ENCODE data around the gene PAK2.

The PAK2 gene

DNA sequence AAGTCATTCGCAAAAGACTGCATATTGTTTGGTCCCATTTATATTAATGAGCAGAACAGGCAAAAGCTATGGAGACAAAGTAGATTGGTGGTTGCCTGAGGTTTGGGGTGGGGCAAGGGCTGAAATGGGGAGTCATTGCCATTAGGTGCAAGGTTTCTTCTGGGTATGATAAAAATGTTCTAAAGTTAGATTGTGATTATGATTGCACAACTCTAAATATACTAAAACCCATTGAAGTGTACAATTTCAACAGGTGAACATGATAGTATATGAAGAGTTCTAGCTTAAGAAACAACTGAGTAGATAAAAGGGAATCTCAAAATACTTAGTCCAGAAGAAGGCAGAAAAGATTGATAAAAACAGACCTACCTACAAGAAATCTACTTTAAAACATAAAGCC is 56.7 kb downstream of the PAK2 start:
- Mint-ChIP-seq H3K4me3 (no peak overlapping the region), H3K9me3 (peaks cover 13% of the 10 kb centered on the region), H3K36me3 (ENCODE audit: low read depth) (peaks cover 50% of the 10 kb centered on the region), H3K27ac (no peak overlapping the region), H3K4me1 (no peaks in the 10 kb centered on the region), H3K27me3 (ENCODE audit: low read depth) (no peaks in the 10 kb centered on the region)
- TF ChIP-seq, protein P1, sequence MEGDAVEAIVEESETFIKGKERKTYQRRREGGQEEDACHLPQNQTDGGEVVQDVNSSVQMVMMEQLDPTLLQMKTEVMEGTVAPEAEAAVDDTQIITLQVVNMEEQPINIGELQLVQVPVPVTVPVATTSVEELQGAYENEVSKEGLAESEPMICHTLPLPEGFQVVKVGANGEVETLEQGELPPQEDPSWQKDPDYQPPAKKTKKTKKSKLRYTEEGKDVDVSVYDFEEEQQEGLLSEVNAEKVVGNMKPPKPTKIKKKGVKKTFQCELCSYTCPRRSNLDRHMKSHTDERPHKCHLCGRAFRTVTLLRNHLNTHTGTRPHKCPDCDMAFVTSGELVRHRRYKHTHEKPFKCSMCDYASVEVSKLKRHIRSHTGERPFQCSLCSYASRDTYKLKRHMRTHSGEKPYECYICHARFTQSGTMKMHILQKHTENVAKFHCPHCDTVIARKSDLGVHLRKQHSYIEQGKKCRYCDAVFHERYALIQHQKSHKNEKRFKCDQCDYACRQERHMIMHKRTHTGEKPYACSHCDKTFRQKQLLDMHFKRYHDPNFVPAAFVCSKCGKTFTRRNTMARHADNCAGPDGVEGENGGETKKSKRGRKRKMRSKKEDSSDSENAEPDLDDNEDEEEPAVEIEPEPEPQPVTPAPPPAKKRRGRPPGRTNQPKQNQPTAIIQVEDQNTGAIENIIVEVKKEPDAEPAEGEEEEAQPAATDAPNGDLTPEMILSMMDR (IDR thresholded peaks at IDR 0.05; ENCODE audit: unreplicated experiment in 3 of 3): no peak

DNA sequence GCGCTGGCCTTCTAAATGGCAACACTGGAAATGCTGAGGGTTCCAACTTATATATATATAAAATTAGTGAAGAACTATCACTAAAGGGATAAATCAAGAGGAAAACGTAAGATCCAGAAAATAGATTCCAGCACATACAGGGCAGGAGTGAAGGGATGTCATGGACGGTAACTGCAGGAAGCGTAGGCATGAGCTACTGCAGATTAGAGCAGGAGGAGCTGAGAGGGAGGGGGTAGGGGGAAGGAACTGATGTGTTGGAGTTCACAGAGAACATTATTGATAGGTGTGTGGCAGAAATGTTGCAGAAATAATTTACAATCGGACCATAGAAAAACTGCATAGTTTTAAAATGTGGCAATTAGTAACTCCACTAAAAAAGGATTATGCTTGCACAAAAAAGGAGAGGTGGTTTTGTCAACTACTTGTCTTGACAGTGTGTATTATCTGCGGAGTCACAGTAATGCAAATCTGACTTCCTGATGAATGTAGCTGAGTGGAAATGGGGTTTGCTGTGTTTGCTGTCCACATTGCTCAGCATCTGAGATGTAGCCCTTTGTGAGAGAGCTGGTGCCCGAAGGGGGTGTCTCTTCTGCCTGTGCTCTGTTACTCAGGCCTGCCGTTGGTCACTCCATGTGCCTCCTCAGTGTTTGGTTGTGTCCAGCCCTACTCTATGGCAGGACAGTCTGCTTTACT is 61.2 kb downstream of the PAK2 start:
- Mint-ChIP-seq H3K9me3 (no peaks in the 10 kb centered on the region), H3K27me3 (ENCODE audit: low read depth) (no peaks in the 10 kb centered on the region), H3K36me3 (ENCODE audit: low read depth) (peaks cover 23% of the 10 kb centered on the region), H3K27ac (no peak overlapping the region), H3K4me1 (no peaks in the 10 kb centered on the region), H3K4me3 (no peak overlapping the region)
- TF ChIP-seq, protein P1 (IDR thresholded peaks at IDR 0.05; ENCODE audit: unreplicated experiment in 3 of 3): no peak

DNA sequence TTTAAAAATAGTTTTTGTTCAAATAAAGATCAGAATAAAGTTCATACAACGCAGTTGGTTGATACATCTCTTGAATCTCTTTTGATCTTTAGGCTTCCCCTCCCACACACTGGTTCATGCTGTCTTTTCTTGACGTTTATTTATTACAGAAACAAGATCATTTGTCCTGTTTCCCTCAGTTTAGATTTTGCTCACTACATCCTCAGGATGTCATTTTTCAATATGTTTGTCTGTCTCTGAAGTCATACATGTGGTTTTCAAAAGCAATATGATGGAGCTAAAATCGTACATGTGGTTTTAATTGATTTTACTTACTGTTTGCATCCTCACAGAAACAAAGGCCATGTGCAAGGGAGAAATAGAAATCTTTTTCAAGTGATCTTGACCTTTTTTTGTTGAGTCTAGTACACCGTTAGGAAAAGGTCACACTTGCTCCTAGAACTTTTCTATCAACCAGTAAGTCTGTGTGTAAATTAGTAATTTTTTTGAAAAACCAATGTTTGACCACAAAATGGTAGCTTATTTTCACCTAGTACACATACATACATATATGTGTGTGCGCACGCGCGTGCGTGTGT is 64.3 kb downstream of the PAK2 start:
- Mint-ChIP-seq H3K27ac (no peak overlapping the region), H3K9me3 (no peaks in the 10 kb centered on the region), H3K27me3 (ENCODE audit: low read depth) (no peaks in the 10 kb centered on the region), H3K36me3 (ENCODE audit: low read depth) (peaks cover 38% of the 10 kb centered on the region), H3K4me1 (no peaks in the 10 kb centered on the region), H3K4me3 (no peak overlapping the region)
- TF ChIP-seq, protein P1 (IDR thresholded peaks at IDR 0.05; ENCODE audit: unreplicated experiment in 3 of 3): no peak

DNA sequence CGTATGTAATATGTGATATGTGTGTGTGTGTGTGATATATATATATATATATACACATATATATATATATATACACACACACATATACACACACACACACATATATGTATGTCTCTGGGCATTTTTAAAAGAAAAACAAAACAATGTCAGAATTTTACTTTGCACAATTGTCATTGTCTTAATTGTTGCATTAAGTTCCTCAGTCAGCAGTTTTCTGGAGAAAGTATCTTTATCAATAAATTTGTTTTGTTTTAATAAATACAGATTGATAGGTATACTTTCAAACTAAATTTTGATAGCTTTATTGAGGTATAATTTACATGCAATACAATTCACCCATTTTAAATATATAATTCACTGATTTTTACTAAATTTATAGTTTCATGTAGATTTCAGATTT is 65.1 kb downstream of the PAK2 start:
- Mint-ChIP-seq H3K4me1 (no peaks in the 10 kb centered on the region), H3K9me3 (no peaks in the 10 kb centered on the region), H3K4me3 (no peak overlapping the region), H3K36me3 (ENCODE audit: low read depth) (peaks cover 46% of the 10 kb centered on the region), H3K27ac (no peak overlapping the region), H3K27me3 (ENCODE audit: low read depth) (no peaks in the 10 kb centered on the region)
- TF ChIP-seq, protein P1 (IDR thresholded peaks at IDR 0.05; ENCODE audit: unreplicated experiment in 3 of 3): no peak

DNA sequence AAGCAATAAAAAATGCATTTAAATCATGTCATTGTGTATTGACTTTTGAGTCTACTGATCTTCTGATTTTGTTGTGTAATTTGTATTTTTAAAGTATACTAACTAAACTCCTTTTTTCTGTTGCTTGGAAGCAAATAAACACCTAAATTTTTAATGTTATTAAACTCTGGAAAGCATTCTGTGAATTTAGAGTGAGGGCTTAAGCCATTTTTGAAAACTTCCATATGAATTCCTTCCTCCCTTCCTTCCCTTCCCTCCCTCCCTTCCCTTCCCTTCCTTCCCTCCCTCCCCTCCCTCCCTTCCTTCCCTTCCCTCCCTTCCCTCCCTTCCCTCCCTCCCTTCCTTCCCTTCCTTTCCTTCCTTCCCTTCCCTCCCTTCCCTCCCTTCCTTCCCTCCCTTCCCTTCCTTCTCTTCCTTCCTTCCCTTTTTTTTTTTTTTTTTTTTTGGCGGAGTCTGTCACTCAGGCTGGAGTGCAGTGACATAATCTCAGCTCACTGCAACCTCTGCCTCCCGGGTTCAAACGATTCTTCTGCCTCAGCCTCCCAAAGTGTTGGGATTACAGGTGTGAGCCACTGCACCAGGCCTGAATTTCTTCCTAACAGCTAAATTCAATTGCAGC is 71.4 kb downstream of the PAK2 start:
- TF ChIP-seq, protein P1 (IDR thresholded peaks at IDR 0.05; ENCODE audit: unreplicated experiment in 3 of 3): no peak
- H3K27me3 Mint-ChIP-seq (ENCODE audit: low read depth): no peaks in the 10 kb centered on the region
- H3K4me3 Mint-ChIP-seq: no peak overlapping the region
- no peaks in the 10 kb centered on the region for H3K4me1 Mint-ChIP-seq
- peaks cover 72% of the 10 kb centered on the region for H3K36me3 Mint-ChIP-seq (ENCODE audit: low read depth)
- no peak overlapping the region for H3K27ac Mint-ChIP-seq
- H3K9me3 Mint-ChIP-seq: no peaks in the 10 kb centered on the region

Data from nephron (organoid).